Stimulated activated CD8-positive, alpha-beta memory T cell treated with anti-CD3 and anti-CD28 coated beads, Interleukin-7, amount 100 ng/mL, for 24 hours (primary cell): Measurements from ENCODE around the gene TRMT112.

Source experiments
- DNase-seq: peaks from one replicate; pipeline ENCODE4 v3.0.0-alpha.2; 2020; ENCODE audit warnings: low read depth

The TRMT112 gene

DNA sequence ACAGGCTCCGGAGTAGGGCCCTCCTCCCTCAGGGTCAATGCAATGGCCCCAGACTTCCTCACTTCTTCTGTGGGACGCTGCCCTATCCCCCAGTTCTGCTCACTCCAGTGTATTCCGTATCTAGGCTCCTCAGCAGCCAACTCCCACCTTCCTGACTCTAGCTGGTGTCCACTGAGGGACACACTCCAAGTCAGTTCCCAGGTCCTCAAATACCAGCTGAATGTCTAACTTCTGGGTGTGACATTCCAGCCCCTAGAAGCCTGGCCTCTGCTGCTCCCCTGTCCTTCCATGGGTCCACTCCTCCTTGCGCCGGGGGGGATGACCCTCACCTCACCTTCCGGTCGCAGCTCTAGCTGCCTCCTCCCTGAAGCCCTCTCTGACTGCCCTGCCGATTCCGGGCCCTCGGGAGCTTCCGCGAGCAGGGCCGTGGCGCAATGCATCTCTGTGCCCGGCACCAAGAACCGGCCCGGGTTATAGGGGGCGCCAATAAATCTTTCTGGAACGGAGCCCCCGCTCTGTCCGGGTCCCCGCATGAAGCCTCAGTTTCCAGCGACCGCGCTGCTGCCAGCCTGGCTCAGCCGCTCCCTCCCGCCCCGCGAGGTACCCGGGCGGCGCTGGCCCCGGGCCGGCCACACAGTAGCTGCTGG is 48.3 kb downstream of the TRMT112 start:
- peak; percentile 26 for DNase-seq

DNA sequence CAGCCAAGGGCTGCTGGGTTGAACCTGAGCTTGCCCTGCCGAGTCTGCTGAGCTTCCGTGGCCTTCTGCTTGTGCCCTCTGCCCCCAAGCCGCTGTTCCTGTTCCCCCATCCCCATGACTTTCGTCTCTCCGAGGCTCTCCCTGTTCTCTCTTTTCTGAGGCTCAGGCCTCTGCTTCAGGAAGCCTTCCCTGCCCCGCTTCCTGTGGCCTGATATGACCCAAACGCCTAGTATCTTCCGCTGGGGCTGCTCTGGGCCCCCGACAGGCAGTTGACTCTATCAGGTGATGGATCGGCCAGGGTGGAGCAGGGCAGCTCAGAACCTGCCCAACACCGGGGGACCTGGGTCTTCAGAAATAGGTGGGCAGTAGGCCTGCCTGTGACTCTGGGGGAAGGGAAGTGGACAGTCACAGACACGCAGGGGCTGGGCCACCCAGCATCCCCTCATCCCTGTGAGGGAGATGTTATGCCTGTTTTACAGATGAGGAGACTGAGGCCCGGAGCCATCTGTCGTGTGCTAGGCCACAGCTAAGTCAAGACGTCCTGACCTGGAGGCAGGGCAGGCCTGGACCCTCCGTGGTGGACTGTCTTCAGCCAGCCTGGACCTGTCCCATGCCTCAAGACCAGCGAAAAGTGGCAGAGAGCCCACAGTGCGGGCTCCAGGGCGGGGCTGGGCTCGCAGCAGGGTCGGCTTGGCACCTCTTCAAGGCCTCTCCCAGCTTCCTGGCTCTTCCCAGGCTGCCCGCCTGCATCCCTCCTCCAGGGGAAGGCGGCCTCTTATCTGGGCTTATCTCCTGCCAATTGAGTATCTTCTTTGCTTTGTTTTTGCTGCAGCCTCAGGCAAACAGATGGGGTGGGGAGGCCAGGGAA is 49.1 kb downstream of the TRMT112 start:
- no peak for DNase-seq

DNA sequence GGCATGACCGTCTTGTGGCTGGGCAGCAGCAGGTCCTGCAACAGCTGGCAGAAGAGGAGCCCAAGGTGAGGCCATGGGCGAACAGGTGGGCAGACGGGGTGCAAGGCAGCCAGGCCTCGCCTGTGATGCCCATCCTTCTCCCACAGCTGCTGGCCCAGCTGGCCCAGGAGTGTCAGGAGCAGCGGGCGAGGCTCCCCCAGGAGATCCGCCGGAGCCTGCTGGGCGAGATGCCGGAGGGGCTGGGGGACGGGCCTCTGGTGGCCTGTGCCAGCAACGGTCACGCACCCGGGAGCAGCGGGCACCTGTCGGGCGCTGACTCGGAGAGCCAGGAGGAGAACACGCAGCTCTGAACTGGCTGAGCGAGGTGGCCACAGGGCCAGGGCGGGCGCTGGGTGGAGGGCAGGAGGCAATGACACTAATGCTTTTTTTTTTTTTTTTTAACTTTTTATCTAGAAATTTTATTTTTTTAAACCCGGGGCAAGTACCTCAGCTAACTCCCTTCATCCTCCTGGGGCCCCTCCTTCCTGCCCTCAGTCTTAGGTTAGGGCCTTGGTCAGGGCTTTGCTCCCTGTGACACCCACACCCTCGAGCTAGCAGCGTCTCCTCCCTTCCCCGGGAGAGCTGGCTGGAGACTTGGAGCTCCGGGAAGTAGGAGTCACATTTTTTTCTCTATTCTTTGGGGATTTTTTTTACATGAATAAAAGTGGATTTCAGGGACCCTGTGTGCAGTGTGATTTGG is 50.0 kb downstream of the TRMT112 start:
- DNase-seq = no peak
